NOMO-1 (cell line): ENCODE data around the gene SCN4A.
"Not testable (repeated sequence)": the region's sequence is repeated elsewhere in the genome, so short reads cannot be mapped to it uniquely, and the experiment has no call there.

Experiments
- DNase-seq, 2 experiments: peaks; one replicate each; lab custom pipeline; 2025; ENCODE audit not compliant: unreplicated experiment in 2 of 2; lab: John Stamatoyannopoulos, UW

The SCN4A gene

DNA sequence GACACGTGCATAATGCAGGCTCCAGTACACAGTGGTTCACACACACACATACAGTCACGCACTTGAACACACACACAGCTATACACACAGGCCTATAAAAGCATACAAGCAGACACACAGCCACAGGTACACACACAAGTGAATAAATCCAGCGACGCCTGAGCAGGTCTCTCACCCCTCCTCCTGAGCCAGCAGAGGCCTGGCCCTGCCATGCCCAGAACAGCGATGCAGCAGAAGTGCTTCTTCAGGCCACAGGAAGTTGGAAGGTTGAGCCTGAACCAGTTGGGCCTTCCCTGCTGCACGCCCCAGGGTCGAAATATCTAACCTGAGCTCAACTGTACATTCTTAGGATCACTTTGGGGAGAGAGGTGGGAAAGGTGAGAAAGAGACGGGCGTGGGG lies 33.3 kb downstream of the SCN4A start:
- DNase-seq: no peak

- DNase-seq: no peak
Observed at GRCh38 chr17:63937920-63938319, 34.8 kb downstream of the SCN4A start.

DNA sequence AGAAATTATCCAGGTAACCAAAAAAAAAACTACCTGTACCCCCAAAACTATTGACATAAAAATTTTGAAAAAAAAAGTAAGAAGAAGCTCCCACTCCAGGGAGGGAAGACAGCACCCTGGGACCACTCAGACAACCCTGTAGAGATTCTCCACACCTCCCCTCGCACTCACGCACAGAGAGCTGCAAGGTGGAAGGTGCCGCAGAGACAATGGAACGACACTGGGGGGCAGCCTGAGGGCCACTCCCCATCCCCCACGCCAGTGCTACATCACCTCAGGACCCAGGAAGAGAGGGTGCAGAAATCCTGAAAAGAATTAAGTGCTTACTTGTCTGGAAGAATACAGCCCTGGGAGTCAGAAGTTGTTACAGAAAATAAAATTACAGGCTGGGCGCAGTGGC lies 35.4 kb downstream of the SCN4A start:
- no peak for DNase-seq

GRCh38 chr17:63934183-63935112 lies 38.3 kb downstream of the SCN4A start:
- no peak for DNase-seq

DNA sequence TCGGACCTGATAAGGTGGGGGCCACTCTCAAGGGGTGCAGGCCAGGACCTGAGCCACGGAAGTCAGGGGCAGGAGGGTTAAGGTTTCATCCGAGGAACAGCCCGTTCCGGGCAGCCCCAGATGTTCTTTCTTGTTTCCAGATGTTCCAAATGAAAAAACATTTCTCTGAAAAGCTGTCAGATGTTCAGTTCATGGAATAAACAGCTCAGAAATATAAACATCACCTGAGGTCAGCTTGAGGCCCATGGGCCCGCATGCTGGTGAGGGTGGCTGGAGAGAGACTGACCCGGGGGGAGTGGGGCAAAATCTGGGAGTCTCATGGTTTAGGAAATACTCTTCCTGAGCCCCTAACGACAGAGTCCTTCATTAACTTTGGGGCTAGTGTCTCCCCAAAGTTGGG lies 39.1 kb downstream of the SCN4A start:
- DNase-seq: no peak

- no peak for DNase-seq
Observed at GRCh38 chr17:63932721-63933120, 40.0 kb downstream of the SCN4A start.

- DNase-seq: no peak
Observed at GRCh38 chr17:63931981-63932561, 40.6 kb downstream of the SCN4A start, which contains the start of gene CD79B. CD79B (minus strand) TSS chr17:63932331; CDS start chr17:63932261, 70 bp downstream.

DNA sequence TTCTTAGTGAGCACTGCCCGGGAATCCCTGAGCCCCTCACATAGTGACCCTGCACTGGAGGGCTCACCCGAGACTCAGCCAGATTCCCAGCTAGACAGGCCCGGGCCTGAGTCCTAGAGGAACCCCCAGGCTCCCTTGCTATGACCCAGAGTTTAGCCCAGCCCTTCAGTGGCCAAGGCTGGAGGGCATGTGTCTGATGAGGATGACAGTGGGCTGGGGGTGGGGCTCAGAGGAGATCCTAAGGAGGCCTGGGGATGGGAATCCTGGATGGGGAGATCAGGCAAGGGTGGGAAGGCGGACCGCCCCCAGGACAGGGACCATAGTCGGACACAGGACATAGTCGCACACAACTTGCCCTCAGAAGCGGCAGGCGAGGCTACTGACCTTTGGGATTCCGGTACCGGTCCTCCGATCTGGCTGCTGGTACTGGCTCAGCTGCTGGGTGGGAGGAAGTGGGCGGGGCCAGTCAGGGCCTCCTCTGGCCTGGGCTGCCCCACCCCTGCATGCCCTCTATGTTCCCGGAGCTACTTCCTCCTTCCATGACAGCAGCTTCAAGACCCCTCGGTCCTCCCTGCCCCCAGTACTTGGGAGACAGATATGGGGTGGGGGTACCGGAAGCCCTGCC lies 41.7 kb downstream of the SCN4A start:
- peak; percentile 48 to 51 for DNase-seq

- no peak for DNase-seq
Observed at GRCh38 chr17:63929860-63930766, 42.6 kb downstream of the SCN4A start.

DNA sequence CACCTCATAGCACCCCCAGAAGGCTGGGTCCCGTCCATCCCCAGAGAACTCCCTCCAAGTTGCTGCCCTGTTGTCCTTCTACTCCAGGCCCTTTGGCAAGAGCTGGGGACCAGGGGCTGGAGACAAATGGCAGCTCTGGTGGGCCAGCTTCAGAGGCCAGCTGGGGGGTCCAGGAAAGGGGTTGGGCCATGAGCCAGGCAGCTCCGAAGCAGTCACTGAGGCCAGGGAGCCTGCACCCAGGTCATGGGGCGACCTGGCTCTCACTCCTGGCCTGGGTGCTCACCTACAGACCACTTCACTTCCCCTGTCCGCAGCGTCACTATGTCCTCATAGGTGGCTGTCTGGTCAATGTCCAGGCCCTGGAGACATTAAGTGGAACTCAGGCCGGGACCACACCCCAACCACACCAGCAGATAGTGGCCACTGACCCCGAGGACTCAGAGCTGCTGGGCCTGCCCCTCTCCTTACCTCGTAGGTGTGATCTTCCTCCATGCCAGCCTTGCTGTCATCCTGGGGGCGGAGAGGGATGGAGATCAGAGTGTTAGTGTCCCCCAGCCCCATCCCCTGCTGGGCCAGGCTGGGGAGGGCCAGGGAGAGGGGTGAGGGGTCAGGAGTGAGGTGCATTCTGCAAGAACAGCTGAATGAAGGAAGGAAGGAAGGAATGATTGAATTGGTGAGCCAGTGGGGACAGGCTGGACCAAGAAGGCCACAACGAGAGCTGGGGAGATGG lies 43.6 kb downstream of the SCN4A start:
- no peak for DNase-seq

- no peak for DNase-seq
Observed at GRCh38 chr17:63928172-63928666, 44.5 kb downstream of the SCN4A start.

GRCh38 chr17:63927464-63928171 lies 45.1 kb downstream of the SCN4A start:
- DNase-seq: no peak

DNA sequence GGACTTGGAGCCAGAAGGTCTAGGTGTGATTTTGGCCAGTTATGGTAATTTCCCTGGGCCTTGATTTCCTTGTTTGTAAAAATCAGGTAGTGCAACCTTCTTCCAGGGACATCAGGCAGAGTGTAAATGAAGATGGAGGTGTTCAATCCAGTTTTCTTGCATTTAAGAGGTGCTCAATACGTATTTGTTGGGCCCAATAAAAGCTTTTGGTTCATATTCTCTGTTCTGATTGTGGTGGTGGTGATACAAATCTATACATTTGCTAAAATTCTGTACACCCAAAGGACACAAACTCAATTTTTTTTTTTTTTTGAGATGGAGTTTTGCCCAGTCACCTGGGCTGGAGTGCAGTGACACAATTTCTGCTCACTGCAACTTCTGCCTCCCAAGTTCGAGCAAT lies 46.6 kb downstream of the SCN4A start:
- no peak for DNase-seq

DNA sequence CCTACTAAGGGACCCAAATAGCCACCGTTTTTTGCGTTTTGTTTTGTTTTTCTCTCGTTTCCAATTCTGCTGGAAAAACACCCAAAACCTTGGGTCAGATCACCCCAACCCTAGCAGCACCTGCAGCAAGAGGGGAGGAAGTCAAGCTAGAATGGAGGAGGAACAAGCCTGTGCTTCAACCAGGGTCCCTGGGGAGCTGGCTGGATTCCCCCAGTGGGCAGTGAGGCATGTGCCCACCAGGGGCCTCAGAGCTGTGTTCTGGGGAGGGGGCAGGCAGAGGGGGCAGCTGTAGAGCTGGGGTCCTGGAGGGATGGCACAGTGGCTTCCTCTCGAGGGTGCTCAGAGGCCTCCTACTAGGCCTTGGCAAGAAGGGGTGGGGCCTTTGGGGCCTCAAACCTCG lies 47.1 kb downstream of the SCN4A start:
- no peak for DNase-seq

DNA sequence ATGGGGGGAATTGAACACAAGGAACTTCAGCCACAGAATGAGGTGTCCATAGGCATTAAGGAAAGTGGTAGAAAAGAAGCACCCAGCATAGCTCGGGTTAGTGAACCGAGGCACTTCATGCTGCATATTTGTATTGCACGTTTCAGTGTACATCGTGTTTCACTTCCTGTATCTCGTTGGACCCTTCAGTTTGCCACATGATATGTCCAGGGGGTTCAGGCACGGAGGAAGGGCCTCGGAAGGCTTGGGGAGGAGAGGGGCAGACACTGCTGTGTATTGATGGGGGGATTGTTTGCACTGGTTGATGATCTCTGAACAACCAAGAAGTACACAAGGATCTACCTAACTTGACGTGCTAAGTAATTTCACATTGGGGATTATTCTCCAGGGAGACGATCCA lies 50.3 kb downstream of the SCN4A start:
- peak in 1 of 2 experiments; percentile 24 for DNase-seq

GRCh38 chr17:63920779-63921178 lies 51.9 kb downstream of the SCN4A start:
- not testable (repeated sequence) for DNase-seq

DNA sequence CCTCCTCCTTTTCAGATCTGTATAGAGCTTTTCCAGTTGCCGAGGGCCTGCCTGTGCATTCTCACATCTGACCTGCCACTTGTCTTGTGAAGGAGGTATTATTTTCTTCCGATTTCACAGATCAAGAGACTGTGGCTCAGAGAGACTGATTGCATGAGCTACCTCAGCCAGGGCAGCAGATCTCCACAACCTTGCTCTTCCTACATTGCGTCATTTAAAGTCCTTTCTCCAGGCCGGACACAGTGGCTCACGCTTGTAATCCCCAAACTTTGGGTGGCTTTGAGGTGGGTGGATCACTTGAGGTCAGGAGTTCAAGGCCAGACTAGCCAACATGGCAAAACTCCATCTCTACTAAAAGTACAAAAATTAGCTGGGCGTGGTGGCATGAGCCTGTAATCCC lies 52.7 kb downstream of the SCN4A start:
- DNase-seq: not testable (repeated sequence)

- DNase-seq: peak; percentile 8 to 26
Observed at GRCh38 chr17:63919311-63919723, 53.4 kb downstream of the SCN4A start.

GRCh38 chr17:63918789-63919305 lies 53.9 kb downstream of the SCN4A start, which contains the start of gene GH1:
GH1 (minus strand) TSS chr17:63918839; CDS start chr17:63918776, 63 bp downstream.
- not testable (repeated sequence) for DNase-seq
